Myocyte (in vitro differentiated cells): Measurements from ENCODE around the gene LRIG1. TPM values are rescaled to one million over a fixed set of nuclear protein-coding genes. Genes with fewer than 3 reads are reported as not detected.

ENCODE experiments used
- DNase-seq: peaks from one replicate; pipeline ENCODE4 v3.0.0-alpha.2; 2012; ENCODE audit warnings: low read depth
- polyA plus RNA-seq: library from polyadenylated mRNA; unstranded; fragments of >200 nt; gene quantifications from one replicate; pipeline ENCODE4 v1.2.1, GENCODE V29; 2012; ENCODE audit warnings: missing spikeins
- total RNA-seq: library from RNA; depleted of rRNA; stranded (reverse); fragments of >200 nt; gene quantifications from 2 replicates; pipeline ENCODE4 v1.2.3, GENCODE V29; 2014

LRIG1 gene, protein sequence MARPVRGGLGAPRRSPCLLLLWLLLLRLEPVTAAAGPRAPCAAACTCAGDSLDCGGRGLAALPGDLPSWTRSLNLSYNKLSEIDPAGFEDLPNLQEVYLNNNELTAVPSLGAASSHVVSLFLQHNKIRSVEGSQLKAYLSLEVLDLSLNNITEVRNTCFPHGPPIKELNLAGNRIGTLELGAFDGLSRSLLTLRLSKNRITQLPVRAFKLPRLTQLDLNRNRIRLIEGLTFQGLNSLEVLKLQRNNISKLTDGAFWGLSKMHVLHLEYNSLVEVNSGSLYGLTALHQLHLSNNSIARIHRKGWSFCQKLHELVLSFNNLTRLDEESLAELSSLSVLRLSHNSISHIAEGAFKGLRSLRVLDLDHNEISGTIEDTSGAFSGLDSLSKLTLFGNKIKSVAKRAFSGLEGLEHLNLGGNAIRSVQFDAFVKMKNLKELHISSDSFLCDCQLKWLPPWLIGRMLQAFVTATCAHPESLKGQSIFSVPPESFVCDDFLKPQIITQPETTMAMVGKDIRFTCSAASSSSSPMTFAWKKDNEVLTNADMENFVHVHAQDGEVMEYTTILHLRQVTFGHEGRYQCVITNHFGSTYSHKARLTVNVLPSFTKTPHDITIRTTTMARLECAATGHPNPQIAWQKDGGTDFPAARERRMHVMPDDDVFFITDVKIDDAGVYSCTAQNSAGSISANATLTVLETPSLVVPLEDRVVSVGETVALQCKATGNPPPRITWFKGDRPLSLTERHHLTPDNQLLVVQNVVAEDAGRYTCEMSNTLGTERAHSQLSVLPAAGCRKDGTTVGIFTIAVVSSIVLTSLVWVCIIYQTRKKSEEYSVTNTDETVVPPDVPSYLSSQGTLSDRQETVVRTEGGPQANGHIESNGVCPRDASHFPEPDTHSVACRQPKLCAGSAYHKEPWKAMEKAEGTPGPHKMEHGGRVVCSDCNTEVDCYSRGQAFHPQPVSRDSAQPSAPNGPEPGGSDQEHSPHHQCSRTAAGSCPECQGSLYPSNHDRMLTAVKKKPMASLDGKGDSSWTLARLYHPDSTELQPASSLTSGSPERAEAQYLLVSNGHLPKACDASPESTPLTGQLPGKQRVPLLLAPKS
- 3.0 and 3.4 TPM in 2 replicates for total RNA-seq
- polyA plus RNA-seq: 3.3 TPM

DNA sequence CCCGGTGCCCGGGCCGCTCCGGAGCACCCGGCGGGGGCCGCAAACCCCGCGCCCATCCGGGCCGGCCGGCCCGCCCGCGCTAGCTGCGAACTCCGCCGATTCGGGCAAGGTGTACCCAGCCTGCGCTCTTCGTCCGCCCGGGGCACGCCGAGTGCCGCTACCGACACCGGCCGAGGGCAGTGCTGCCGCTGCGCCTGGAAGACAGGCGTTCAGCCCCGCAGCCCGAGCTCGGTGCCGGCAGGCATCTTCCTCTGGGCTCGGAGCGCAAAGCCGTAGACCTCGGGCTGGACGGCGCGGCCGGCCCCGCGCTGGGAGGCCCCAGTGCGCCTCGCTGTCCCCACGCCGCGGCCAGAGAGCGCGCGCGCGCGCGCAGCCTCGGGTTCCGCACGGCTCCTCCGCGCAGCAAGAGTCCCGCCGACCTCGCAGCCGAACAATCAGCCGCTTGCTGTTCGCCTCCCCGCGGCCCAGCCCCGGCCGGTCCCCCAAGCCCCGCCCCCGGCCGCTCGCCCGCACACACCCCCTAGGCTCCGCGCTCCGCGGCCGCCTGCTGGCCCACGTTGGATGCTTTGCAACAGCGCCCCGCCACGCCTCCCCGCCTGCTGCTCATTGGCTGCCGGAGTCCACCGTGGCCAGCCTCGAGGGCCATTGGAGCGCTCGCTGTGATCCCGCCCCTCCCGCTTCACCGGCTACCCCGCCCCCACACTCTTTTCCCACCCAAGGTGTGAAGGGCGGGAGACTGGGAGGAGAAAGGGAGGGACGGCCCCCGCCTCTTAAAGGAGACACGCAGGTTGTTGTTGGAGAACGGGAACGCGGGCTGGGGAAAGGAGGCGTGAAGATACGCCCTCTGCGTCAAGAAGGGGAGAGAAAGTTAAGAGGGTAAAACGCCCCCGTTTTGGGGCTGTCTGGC, at the start of gene LRIG1:
TSS of gene LRIG1 (minus strand) at position 447 of the 907 bp plus-strand sequence. CDS start 615 bp downstream, outside the sequence.
- DNase-seq: peak; percentile 97

DNA sequence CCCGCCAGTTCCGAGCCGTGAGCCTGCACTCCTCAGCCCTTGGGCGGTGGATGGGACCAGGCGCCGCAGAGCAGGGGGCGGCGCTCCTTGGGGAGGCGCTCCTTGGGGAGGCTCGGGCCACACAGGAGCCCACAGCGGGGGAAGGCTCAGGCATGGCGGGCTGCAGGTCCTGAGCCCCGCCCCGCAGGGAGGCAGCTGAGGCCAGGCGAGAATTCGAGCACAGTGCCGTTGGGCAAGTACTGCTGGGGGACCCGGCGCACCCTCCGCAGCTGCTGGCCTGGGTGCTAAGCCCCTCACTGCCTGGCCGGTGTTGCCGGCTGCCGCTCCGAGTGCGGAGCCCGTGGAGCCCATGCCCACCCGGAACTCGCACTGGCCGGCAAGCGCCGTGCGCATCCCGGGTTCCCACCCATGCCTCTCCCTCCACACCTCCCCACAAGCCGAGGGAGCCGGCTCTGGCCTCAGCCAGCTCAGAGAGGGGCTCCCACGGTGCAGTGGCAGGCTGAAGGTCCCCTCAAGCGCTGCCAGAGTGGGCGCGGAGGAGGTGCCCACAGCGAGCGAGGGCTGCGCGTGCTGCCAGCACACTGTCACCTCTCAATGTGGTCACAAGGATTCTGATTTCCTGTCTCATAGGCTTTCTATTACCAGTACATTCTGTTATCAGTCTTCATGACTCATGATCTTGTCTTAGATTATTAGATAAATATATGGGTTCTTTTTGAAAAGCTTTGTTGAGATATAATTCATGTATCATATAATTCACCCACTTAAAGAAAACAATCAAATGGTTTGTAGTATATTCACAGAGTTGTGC, 44.0 kb upstream of the LRIG1 start:
- DNase-seq: no peak

GRCh38 chr3:66542153-66542552, 41.3 kb upstream of the LRIG1 start:
- DNase-seq: no peak

DNA sequence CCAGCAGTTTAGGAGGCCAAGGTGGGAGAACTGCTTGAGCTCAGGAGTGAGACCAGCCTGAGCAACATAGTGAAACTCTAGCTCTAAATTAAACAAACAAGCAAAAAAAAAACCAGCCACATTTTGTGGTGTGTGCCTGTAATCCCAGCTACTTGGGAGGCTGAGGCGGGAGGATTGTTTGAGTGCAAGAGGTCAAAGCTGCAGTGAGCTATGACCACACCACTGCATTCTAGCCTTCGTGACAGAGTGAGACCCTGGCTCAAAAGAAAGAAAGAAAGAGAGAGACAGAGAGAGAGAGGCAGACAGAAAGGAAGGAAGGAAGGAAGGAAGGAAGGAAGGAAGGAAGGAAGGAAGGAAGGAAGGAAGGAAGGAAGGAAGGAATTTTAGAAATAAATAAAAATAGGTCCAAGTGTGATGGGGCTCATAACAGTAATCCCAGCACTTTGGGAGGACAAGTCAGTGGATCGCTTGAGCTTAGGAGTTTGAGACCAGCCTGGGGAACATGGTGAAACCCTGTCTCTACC, 38.7 kb upstream of the LRIG1 start:
- DNase-seq: no peak

DNA sequence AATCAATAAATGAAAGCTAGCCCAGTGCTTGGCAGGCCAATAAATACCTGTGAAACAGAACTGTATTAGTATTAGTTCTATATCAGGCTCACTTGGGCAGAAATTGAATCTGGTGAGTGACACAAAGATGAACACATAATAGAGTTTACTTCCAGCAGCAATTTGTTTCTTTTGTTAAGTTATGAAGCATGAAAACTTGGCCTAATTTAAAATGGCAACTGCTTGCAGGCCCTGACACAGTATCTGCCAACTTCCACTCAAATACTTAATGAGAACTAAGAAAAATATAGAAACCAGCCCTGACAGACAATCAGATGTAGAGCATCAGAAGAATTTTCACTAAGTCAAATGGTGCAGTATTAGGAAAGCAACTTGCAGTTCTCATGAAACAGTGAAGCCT, 37.6 kb upstream of the LRIG1 start:
- DNase-seq: no peak

GRCh38 chr3:66537735-66538134, 36.9 kb upstream of the LRIG1 start:
- DNase-seq: no peak

- no peak for DNase-seq
Measured at GRCh38 chr3:66536791-66537190, 36.0 kb upstream of the LRIG1 start.

GRCh38 chr3:66534304-66534845, 33.6 kb upstream of the LRIG1 start:
- no peak for DNase-seq

DNA sequence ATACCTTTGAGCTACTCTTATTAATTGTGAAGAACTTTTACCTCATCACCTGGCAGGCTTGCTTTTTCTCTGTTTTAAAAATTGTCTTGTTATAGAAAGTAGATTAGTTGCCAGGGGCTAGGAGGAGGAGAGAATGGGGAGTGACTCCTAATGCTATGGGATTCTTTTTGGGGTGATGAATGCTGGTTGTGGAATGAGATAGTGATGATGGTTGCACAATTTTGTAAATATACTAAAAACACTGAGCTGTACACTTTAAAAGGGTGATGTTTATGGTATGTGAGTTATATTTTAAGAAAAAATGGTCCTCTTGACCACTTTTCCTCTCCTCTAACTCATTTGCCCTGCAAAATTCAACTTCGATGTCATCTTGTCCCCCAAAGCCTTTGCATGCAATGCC, 31.8 kb upstream of the LRIG1 start:
- DNase-seq: no peak

- no peak for DNase-seq
Measured at GRCh38 chr3:66532160-66532587, 31.4 kb upstream of the LRIG1 start.

- DNase-seq: no peak
Measured at GRCh38 chr3:66531256-66531655, 30.4 kb upstream of the LRIG1 start.

- no peak for DNase-seq
Measured at GRCh38 chr3:66527246-66527645, 26.4 kb upstream of the LRIG1 start.

- no peak for DNase-seq
Measured at GRCh38 chr3:66525771-66526170, 24.9 kb upstream of the LRIG1 start.

DNA sequence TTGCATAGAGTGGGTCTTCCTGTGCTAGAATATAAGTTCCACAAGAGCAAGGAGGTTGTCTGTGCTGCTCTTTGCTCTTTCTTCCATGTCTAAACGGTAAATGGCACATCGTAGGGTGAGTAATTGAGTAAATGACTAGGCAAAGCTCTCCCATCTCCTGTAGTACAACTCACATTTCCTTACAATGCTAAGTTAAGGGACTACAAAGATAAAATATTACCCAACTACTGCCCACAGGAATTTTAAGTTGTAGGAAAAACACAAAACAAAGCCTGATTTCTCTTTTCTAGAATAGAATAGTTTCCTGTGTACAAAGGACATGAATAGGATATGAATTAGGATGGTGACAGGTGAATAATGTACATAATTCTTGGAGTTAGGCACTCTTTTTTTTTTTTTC, 19.9 kb upstream of the LRIG1 start:
- DNase-seq: no peak

DNA sequence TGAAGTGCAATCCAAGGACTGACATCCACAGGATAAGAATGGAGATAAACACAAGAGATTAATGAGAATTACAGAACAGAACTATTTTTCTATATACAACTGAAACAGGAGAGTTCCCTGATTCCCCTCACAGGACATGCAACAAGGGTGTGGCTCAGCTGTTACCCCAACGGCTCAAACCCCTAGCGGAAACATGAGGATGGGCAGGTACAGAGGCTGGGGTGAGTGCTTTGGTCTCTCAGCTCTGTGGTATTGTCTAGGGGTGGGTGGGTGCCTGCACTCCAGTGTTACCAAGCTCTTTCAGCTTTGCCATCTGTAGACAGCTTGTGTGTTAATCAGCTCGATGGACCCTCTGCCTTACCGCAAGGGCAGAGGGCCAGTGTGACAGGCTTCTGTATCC, 17.8 kb upstream of the LRIG1 start:
- DNase-seq: no peak

DNA sequence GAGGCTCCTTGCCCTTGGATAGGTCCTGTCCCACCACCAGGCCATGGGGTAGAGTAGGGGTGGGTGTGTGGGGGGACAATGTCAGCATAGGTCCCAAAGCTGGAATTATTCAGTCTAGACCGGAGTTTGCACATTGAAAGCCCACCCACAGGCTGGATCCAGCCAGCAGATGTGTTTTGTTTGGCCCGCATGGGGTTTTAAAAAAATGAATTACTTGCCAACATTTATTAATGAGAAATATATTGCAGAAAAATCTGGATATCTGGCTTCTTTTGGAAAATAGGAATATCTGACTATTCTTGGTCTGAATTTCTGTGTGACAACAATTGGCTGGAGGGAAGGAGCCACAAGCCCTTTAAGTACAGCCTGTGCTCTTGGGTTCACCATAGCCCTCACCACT, 17.3 kb upstream of the LRIG1 start:
- DNase-seq: no peak

GRCh38 chr3:66517241-66517640, 16.4 kb upstream of the LRIG1 start:
- no peak for DNase-seq

DNA sequence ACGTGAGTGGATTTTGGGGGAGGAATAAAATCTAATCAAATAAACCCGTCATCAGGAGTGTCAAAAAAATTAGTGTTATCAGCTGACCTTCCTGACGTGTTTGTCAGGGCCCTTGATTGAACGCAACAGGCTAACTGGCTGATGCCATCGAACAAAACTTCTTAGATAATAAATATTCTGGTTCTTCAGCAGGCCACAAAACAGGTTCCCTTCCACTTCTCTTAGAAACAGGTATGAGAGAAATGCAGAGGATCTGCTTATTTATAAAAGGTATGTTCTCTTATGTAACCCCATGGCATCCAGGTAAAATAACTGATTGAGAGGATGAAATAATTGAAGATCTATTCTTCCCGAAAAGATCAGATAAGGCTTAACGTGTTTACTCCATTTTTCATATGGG, 7.6 kb upstream of the LRIG1 start:
- no peak for DNase-seq
